Panc1 (cell line): ENCODE data around the gene RBM23.

ENCODE experiments used
- POLR2AphosphoS5 ChIP-seq: IDR thresholded peaks from 2 replicates; pipeline ENCODE4 v1.6.1; 2012; ENCODE audit warnings: mild to moderate bottlenecking, low read depth, low read length, moderate library complexity
- SIN3A ChIP-seq: IDR thresholded peaks from 2 replicates; pipeline ENCODE4 v1.6.1; 2012; ENCODE audit warnings: low read depth, mild to moderate bottlenecking, low read length, moderate library complexity, borderline replicate concordance; ENCODE audit not compliant: insufficient read depth
- TCF7L2 ChIP-seq: IDR thresholded peaks from 2 replicates; pipeline ENCODE4 v1.6.1; 2011; ENCODE audit warnings: mild to moderate bottlenecking, low read depth, low read length, inconsistent platforms
- TF ChIP-seq, protein P1 (sequence below): fragments of 450-650 bp; IDR thresholded peaks from 2 replicates; pipeline ENCODE4 v1.5.1; 2017; ENCODE audit warnings: mild to moderate bottlenecking
- TF ChIP-seq, protein P2 (sequence below), 2 experiments: IDR thresholded peaks; 2 replicates each; pipeline ENCODE4 v1.6.1; 2011 to 2012; ENCODE audit warnings: low read depth in 2 of 2, control low read depth in 1 of 2, low read length in 1 of 2, mild to moderate bottlenecking in 1 of 2, moderate library complexity in 1 of 2; ENCODE audit not compliant: insufficient read depth in 1 of 2

DNA sequence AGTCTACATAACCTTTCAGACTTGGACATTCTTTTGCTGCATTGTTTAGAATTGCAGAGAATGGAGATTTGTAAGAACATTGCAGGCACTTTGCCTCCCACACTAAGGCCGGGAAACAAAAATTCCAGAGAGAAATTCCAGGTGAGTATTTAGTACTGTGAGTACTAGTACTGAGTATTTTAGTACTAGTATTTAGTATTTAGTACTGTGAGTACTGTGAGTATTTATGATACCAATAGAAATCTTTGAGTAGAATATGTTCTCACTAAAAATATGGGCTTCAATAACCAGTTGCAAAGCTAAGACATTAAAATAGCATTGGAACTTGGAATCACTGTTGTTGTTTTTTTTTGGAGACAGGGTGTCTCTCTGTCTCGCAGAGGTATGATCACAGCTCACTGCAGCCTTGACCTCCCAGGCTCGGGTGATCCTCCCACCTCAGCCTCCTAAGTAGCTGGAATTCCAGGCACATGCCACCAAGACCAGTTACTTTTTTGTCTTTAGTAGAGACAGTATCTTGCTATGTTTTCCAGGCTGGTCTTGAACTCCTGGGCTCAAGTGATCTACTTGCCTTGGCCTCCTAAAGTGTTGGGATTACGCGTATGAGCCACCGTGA, 43.2 kb upstream of the RBM23 start:
- no peak for TF ChIP-seq POLR2AphosphoS5
- TF ChIP-seq, protein P1, sequence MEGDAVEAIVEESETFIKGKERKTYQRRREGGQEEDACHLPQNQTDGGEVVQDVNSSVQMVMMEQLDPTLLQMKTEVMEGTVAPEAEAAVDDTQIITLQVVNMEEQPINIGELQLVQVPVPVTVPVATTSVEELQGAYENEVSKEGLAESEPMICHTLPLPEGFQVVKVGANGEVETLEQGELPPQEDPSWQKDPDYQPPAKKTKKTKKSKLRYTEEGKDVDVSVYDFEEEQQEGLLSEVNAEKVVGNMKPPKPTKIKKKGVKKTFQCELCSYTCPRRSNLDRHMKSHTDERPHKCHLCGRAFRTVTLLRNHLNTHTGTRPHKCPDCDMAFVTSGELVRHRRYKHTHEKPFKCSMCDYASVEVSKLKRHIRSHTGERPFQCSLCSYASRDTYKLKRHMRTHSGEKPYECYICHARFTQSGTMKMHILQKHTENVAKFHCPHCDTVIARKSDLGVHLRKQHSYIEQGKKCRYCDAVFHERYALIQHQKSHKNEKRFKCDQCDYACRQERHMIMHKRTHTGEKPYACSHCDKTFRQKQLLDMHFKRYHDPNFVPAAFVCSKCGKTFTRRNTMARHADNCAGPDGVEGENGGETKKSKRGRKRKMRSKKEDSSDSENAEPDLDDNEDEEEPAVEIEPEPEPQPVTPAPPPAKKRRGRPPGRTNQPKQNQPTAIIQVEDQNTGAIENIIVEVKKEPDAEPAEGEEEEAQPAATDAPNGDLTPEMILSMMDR = no peak
- TF ChIP-seq, protein P2, sequence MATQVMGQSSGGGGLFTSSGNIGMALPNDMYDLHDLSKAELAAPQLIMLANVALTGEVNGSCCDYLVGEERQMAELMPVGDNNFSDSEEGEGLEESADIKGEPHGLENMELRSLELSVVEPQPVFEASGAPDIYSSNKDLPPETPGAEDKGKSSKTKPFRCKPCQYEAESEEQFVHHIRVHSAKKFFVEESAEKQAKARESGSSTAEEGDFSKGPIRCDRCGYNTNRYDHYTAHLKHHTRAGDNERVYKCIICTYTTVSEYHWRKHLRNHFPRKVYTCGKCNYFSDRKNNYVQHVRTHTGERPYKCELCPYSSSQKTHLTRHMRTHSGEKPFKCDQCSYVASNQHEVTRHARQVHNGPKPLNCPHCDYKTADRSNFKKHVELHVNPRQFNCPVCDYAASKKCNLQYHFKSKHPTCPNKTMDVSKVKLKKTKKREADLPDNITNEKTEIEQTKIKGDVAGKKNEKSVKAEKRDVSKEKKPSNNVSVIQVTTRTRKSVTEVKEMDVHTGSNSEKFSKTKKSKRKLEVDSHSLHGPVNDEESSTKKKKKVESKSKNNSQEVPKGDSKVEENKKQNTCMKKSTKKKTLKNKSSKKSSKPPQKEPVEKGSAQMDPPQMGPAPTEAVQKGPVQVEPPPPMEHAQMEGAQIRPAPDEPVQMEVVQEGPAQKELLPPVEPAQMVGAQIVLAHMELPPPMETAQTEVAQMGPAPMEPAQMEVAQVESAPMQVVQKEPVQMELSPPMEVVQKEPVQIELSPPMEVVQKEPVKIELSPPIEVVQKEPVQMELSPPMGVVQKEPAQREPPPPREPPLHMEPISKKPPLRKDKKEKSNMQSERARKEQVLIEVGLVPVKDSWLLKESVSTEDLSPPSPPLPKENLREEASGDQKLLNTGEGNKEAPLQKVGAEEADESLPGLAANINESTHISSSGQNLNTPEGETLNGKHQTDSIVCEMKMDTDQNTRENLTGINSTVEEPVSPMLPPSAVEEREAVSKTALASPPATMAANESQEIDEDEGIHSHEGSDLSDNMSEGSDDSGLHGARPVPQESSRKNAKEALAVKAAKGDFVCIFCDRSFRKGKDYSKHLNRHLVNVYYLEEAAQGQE (IDR thresholded peaks at IDR 0.05; ENCODE audit: insufficient read depth in 1 of 2, low read depth in 2 of 2, low read length in 1 of 2) = no peak
- TF ChIP-seq SIN3A = no peak
- TF ChIP-seq TCF7L2 = no peak
